NCI-H524 treated with DMSO at 0.1 percent for 48 hours (cell line): ENCODE results near the gene STIM1.
A peak's percentile ranks its signal among the peaks of the same experiment; 100 is the strongest.

ENCODE experiments used
- DNase-seq: peaks from one replicate; lab custom pipeline; 2025; lab: John Stamatoyannopoulos, UW

STIM1 gene

GRCh38 chr11:3830730-3831129 lies 24.7 kb upstream of the STIM1 start:
- DNase-seq: no peak

- no peak for DNase-seq
Measured at GRCh38 chr11:3831378-3832239, 23.9 kb upstream of the STIM1 start.

GRCh38 chr11:3832816-3833215 lies 22.6 kb upstream of the STIM1 start:
- no peak for DNase-seq

GRCh38 chr11:3833449-3833848 lies 22.0 kb upstream of the STIM1 start:
- no peak for DNase-seq

DNA sequence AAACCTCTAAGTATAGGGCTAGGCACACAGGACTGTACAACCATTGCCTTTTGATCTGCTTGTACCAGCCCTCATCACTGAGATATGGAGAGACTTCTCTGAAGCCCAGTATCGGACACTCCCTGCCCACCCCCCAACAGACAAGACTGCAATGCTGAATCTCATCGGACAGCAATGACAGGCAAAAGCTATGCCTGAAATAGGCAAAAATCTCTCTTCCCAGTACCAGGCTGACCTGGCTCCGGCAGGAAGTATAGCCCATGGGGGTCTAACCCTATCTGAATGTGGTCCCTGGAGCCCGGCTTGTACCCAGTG lies 21.2 kb upstream of the STIM1 start:
- no peak for DNase-seq

- DNase-seq: no peak
Measured at GRCh38 chr11:3834664-3835461, 20.6 kb upstream of the STIM1 start.

DNA sequence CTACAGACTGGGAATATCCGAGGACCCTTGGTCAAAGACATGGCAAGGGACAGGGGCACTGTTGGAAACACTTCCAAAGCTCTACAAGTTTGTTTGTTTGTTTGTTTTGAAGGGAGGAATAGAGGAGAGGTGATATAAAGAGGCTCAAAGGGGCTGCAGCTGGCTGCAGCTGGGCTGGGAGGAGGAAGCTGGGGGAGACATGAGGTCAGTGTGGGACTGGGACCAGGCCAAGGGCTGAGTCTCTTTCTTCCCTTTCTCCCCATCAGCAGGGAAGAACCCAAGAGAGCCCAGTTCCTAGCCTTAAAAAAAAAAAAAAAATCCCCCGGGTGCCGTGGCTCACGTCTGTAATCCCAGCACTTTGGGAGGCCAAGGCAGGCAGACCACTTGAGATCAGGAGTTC lies 19.7 kb upstream of the STIM1 start:
- DNase-seq: no peak

GRCh38 chr11:3836903-3837302 lies 18.6 kb upstream of the STIM1 start:
- DNase-seq: no peak

- DNase-seq: no peak
Measured at GRCh38 chr11:3837793-3838192, 17.7 kb upstream of the STIM1 start.

DNA sequence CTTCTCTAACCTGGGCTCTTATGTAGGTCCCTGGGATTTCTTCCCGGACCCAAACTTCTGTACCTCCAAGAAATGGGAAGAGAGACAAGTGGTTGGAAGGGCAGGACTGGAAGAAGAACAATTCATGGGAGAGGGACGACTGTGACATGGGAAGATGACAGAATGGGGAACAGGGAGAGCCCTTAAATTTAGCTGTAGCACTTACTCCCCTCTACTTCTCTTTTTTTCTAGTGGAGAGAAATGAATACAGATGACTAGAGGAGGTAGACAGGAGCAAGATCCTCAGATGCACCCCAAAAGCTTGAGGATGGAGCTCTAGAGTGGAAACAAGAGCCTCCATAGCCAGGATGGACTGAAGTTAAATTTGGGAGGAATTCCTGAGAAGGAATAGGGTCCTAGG lies 17.0 kb upstream of the STIM1 start:
- DNase-seq: no peak

DNA sequence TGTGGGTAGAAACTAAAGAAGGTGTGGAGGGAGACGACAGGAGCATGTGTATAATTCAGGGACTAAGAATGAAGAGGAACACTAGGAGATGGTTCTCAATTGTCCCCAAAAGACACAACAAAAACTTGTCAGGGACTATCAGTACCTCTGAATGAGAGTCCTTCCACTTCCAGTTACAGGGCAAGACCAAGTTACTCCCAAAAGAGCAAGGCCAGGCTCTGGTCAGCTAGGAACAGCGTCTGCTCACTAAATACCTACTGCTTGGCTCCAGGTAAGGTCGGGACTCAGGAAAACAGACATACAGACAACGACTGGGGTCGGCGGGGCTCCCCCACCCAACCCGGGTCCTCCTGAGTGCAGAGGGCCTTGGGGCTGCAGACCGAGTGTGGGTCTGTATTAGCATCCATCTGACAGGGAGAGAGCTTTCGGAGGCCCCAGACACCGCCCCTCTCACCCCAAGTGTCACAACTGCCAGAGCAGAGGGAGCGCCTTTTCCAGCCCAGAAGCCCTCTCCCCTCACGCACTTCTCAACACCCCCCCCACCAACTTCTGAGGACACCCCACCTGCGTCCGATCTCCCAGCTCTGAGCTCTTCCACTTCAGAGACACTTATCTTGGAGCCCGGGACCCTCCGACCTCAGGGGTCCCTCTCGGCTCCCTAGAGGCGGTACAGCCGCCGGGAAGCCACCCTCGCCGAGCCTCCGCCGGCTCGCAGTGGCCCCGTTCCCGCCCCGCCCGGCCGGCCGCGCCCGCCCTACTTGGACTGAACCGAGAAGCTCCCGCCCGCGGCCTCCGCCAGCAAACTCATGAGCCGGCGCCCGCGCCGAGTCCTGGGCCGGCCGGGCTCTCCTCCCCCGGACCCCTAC lies 15.2 kb upstream of the STIM1 start:
- no peak for DNase-seq

- DNase-seq: no peak
Measured at GRCh38 chr11:3840870-3841425, 14.5 kb upstream of the STIM1 start, which contains the start of gene RHOG. Gene RHOG (minus strand): TSS chr11:3840959. CDS start chr11:3828138, 12,821 bp downstream.

DNA sequence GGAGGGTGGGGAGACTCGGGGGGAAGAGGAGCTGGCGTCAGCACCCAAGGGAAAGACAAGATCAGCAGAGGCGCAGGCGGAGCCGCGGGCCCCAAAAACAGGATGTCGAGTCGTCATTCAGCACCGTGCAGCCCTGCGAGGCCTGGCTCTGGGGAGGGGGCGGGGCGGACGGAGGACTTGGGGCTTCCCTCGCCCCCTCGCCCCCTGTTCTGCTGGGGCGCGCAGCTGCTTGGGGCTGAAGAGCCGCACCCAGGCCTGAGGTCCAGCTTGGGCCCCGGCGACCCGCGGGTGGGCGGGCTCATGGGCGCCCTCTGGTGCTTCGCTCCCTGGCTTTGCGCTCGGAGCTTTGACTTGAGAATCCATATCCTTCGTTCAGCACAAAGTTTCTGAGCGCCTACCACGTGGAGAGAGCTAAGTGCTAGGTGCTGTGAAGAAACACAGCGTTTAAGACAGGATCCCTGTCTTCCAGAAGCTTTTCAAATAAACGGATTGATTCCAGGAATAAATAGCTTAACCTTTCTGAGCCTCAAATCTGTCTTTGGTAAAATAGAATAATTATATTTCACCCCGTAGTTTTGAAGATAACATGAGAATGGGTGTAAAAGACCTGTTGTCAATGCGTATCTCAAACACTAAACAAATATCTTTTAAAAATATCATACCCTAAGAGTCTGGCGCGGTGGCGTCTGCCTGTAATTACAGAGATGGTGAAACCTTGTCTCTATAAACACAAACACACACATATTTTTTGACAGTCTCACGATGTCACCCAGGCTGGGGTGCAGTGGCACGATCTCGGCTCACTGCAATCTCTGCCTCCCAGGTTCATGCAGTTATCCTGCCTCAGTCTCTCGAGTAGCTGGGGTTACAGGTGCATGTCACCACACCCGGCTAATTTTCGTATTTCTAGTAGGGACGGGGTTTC lies 13.8 kb upstream of the STIM1 start:
- DNase-seq: peak; percentile 41

DNA sequence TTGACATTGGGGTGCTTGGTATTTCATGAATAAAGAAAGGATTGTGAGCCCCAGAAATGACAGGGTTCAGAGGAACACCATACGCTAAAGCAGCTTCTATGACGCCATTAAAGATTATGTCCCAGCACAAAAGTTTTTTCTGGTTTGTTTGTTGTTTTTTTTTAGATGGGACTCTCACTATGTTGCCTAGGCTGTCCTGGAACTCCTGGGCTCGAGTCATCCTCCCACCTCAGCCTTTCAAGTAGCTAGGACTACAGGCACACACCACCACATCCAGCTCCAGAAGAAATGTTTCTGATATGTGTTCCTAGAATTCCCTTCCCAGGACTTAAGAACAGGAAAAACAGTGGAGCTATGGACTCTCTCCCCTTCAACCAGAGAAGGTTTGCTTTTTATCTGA lies 12.1 kb upstream of the STIM1 start:
- DNase-seq: no peak

GRCh38 chr11:3845246-3845645 lies 10.2 kb upstream of the STIM1 start:
- no peak for DNase-seq

- no peak for DNase-seq
Measured at GRCh38 chr11:3845670-3846069, 9.8 kb upstream of the STIM1 start.

- DNase-seq: no peak
Measured at GRCh38 chr11:3849297-3849874, 6.1 kb upstream of the STIM1 start.

DNA sequence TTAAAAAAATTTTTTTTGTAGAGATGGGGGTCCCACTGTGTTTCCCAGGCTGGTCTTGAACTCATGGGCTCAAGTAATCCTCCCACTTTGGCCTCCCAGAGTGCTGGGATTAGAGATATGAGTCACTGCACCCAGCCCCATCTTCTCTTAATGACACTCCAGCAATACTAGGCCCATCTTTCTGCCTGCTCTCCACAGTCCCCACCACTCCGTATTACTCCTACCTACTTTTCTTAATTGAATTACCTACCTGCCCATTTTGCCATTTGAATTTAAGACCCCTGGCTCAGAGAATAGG lies 2.0 kb upstream of the STIM1 start:
- no peak for DNase-seq

DNA sequence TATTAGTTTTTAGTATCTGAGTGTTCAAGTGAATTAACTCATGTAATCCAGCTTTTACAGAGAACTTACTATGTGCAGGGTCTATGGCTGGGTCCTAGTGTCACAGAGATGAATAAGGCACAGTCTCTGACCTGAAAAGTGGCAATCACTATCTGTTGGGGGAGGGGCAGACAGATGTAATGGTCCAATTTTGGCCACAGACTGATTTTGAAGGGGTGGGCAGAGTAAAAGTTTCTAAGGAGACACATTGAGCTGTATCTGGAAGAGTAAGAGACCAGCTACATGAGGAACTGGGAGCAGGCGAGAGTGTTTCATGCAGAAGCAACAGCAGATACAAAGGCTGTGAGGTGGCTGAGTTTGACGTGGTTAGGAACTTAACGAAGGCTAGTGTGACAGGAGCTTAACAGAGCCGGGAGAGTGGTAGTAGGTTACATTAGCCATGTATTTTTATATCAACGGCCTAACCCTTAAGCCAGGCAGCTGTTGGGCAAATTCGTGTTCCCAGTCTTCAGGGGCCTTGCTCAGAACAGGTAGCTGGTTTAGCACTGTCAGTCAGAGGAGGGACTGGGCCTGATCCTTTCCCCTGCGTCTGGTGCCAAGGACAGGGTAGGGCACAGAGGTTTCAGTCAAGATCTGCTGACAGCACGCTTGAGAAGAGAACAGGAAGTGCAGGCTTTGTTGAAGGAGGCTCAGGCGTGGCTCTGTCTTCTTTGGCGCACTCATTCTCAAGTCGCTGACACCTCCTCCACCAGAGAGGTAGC lies 1.4 kb upstream of the STIM1 start:
- no peak for DNase-seq

DNA sequence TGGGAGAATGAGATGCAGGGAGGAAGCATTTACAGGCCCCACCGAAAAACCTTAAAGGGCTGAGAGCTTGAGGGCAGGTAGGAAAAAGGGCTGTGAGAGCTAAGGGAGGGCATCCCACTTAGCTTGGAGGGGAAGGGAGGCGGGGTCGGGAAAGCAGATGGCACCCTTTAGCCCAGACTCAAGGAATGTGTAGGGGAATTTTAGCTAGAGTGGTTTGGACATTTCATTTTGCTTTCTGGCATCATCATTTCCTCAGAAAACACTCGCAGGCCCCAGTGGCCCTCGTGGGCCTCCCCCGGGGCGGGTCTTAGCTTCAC lies 846 bp upstream of the STIM1 start:
- no peak for DNase-seq
